GM12878 (cell line): ENCODE measurements around the gene NMRK1.

Source experiments
- MYC ChIP-seq: IDR thresholded peaks from 2 replicates; pipeline ENCODE4 v1.6.1; 2011; ENCODE audit warnings: mild to moderate bottlenecking, low read length, moderate library complexity, inconsistent platforms; ENCODE audit not compliant: insufficient read depth, insufficient replicate concordance, insufficient read length, severe bottlenecking
- POLR2AphosphoS5 ChIP-seq: IDR thresholded peaks from 2 replicates; pipeline ENCODE4 v1.6.1; 2011; ENCODE audit warnings: mild to moderate bottlenecking, low read length, inconsistent platforms
- RFX5 ChIP-seq: IDR thresholded peaks from 2 replicates; pipeline ENCODE4 v1.6.1; 2011; ENCODE audit warnings: low read depth, low read length, improper control_type of control experiment
- SPI1 ChIP-seq: IDR thresholded peaks from 2 replicates; pipeline ENCODE4 v1.6.1; 2011; ENCODE audit warnings: low read depth, mild to moderate bottlenecking, low read length, moderate library complexity, borderline replicate concordance; ENCODE audit not compliant: insufficient read depth
- SREBF2 ChIP-seq: IDR thresholded peaks from 2 replicates; pipeline ENCODE4 v1.6.1; 2012; ENCODE audit warnings: mild to moderate bottlenecking, low read length
- ZNF274 ChIP-seq: IDR thresholded peaks from one replicate; pipeline ENCODE4 v1.8.0; 2011; ENCODE audit not compliant: insufficient read length, insufficient read depth
- ZSCAN29 ChIP-seq: fragments of 450-650 bp; IDR thresholded peaks from 2 replicates; pipeline ENCODE4 v1.6.1; 2017; ENCODE audit warnings: mild to moderate bottlenecking, moderate library complexity
- TF ChIP-seq, protein P1 (sequence below), 3 experiments: IDR thresholded peaks in 2 of 3; conservative IDR thresholded peaks in 1 of 3; 2 replicates each; pipeline ENCODE4 v1.5.1; 2011; ENCODE audit warnings: low read depth in 3 of 3, low read length in 3 of 3, mild to moderate bottlenecking in 3 of 3, control low read depth in 2 of 3, moderate library complexity in 2 of 3, inconsistent platforms in 1 of 3, mixed read lengths in 1 of 3; ENCODE audit not compliant: control insufficient read depth in 2 of 3, insufficient read depth in 1 of 3; ENCODE audit errors: extremely low read depth in 1 of 3

GRCh38 chr9:75065510-75065909, 22.4 kb downstream of the NMRK1 start:
- TF ChIP-seq, protein P1, sequence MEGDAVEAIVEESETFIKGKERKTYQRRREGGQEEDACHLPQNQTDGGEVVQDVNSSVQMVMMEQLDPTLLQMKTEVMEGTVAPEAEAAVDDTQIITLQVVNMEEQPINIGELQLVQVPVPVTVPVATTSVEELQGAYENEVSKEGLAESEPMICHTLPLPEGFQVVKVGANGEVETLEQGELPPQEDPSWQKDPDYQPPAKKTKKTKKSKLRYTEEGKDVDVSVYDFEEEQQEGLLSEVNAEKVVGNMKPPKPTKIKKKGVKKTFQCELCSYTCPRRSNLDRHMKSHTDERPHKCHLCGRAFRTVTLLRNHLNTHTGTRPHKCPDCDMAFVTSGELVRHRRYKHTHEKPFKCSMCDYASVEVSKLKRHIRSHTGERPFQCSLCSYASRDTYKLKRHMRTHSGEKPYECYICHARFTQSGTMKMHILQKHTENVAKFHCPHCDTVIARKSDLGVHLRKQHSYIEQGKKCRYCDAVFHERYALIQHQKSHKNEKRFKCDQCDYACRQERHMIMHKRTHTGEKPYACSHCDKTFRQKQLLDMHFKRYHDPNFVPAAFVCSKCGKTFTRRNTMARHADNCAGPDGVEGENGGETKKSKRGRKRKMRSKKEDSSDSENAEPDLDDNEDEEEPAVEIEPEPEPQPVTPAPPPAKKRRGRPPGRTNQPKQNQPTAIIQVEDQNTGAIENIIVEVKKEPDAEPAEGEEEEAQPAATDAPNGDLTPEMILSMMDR (IDR thresholded peaks at IDR 0.05 in 2 of 3, conservative IDR thresholded peaks at IDR 0.05 in 1 of 3; ENCODE audit: control insufficient read depth in 2 of 3, extremely low read depth in 1 of 3, insufficient read depth in 1 of 3, low read depth in 3 of 3, low read length in 3 of 3): no peak
- TF ChIP-seq SPI1: no peak
- no peak for TF ChIP-seq SREBF2
- TF ChIP-seq POLR2AphosphoS5: no peak
- no peak for TF ChIP-seq ZNF274
- no peak for TF ChIP-seq RFX5
- TF ChIP-seq MYC: no peak
- no peak for TF ChIP-seq ZSCAN29
